Heart left ventricle (tissue), 16 donors: ENCODE results near the gene TMEM11. TPM values are rescaled to one million over a fixed set of nuclear protein-coding genes. Genes with fewer than 3 reads are reported as not detected.

ENCODE experiments used
- ATAC-seq, 4 donors: fragments of 200-7000 bp; cut with Tn5 transposase; one replicate each; pipeline ENCODE4 v1.9.1; 2020 to 2022; ENCODE audit warnings: moderate library complexity in 4 of 4, mild to moderate bottlenecking in 3 of 4, moderate number of reproducible peaks in 1 of 4
- DNase-seq, 5 donors: peaks; one replicate each; pipeline ENCODE4 v3.0.0-alpha.2; 2020
- H3K27ac ChIP-seq, 12 donors: fragments of 200-600 bp; sonication (generic) in 4 of 12; one replicate each; pipeline versions ENCODE4 v1.5.0 to v1.8.0; 2016 to 2022; ENCODE audit warnings: mild to moderate bottlenecking in 2 of 12
- H3K27me3 ChIP-seq, 9 donors: fragments of 200-600 bp; sonication (generic) in 2 of 9; one replicate each; pipeline versions ENCODE4 v1.5.1 to v1.8.0; 2016 to 2022; ENCODE audit warnings: mild to moderate bottlenecking in 3 of 9
- H3K36me3 ChIP-seq, 9 donors: fragments of 200-600 bp; sonication (generic) in 2 of 9; one replicate each; pipeline versions ENCODE4 v1.5.0 to v1.8.0; 2018 to 2022; ENCODE audit warnings: mild to moderate bottlenecking in 2 of 9
- H3K4me1 ChIP-seq, 12 donors: fragments of 200-600 bp; sonication (generic) in 4 of 12; one replicate each; pipeline versions ENCODE4 v1.5.0 to v1.8.0; 2016 to 2022; ENCODE audit warnings: mild to moderate bottlenecking in 3 of 12
- H3K4me3 ChIP-seq, 12 donors: fragments of 200-600 bp; sonication (generic) in 4 of 12; one replicate each; pipeline versions ENCODE4 v1.5.0 to v1.8.0; 2017 to 2022; ENCODE audit warnings: mild to moderate bottlenecking in 9 of 12, moderate library complexity in 4 of 12
- H3K9me3 ChIP-seq, 12 donors: fragments of 200-600 bp; sonication (generic) in 4 of 12; one replicate each; pipeline versions ENCODE4 v1.5.0 to v1.8.0; 2016 to 2022; ENCODE audit warnings: mild to moderate bottlenecking in 1 of 12
- POLR2A ChIP-seq, 2 donors: fragments of 450-650 bp; IDR thresholded peaks; one replicate each; pipeline ENCODE4 v1.6.1; 2017; ENCODE audit warnings: antibody characterized with exemption in 2 of 2, mild to moderate bottlenecking in 2 of 2, moderate library complexity in 2 of 2
- WGBS, 4 donors: extraction: QIAGEN DNeasy Blood & Tissue Kit in 2 of 4; methylation state at CpG; one replicate each; pipeline versions ENCODE4 v1.1.5 to v1.1.7; 2013 to 2018; 5-methylcytosine and 5-hydroxymethylcytosine counted together
- intact Hi-C, 10 donors: fragments of 100-400 bp; cut with DNase I; formaldehyde crosslinking; loops; one replicate each; pipeline versions ENCODE4 v1.11.1 to v1.14.2; 2022
- polyA plus RNA-seq, 2 donors: library from polyadenylated mRNA; stranded (reverse); fragments of 200-250 nt; gene quantifications; one replicate each; pipeline ENCODE4 v1.2.3, GENCODE V29; 2013
- total RNA-seq, 9 donors: library from RNA; depleted of rRNA in 2 of 9; stranded (reverse); fragments of >200 nt in 2 of 9; fragmentation: NEBNext Ultra II Directional in 3 of 9; extraction: Animal tissue kit (Norgen Biotek cat#: 25700) in 3 of 9; gene quantifications; one replicate each; pipeline versions ENCODE4 v1.1.0 to v1.2.4, GENCODE V29; 2016 to 2023
- TF ChIP-seq, protein P1 (sequence below), 12 donors: fragments of 200-600 bp; sonication (generic) in 4 of 12; IDR thresholded peaks; one replicate each; pipeline versions ENCODE4 v1.5.0 to v1.8.0; 2018 to 2022; ENCODE audit warnings: antibody characterized with exemption in 12 of 12, mild to moderate bottlenecking in 5 of 12
- donor health status: ischemic (EF 13 %, LVEDD 7.1; RV severe dilation, severe dysfunction).
- donor health status: healthy with polysubstance abuse.
- donor health status: DM: no; HTN: yes; CAD: no.
- donor health status: DM: no; HTN: no; CAD: no.
- donor health status: ischemic (EF 25% LVEDD 6.9; RV normal size, moderate dysfunction).
- donor health status: ischemic (EF 25% LVEDD 5.7; RV mildly dilated, moderate dysfunction).
- donor health status: healthy.
- donor health status: DM: yes; HTN: yes; CAD: no.
- donor health status: ischemic (EF 35%, LVEDD 5.7; RV mildly dilated, moderate dysfunction).
- donor health status: nonischemic (EF 11% LVEDD 7.7; RV severe dilation, severe dysfunction).
- donor health status: DM: yes; HTN: yes; CAD: no.
- donor health status: PGD.
- donor health status: ischemic (EF 29% LVEDD 5.4; RV normal size, mild dysfunction).
- donor health status: nonischemic (EF 23%, LVEDD 6.1; RV moderate dilation, normal function).

TMEM11 gene
- total and polyA plus RNA-seq, 11 donors = 23.2 to 59.7 (median 33.0) TPM

DNA sequence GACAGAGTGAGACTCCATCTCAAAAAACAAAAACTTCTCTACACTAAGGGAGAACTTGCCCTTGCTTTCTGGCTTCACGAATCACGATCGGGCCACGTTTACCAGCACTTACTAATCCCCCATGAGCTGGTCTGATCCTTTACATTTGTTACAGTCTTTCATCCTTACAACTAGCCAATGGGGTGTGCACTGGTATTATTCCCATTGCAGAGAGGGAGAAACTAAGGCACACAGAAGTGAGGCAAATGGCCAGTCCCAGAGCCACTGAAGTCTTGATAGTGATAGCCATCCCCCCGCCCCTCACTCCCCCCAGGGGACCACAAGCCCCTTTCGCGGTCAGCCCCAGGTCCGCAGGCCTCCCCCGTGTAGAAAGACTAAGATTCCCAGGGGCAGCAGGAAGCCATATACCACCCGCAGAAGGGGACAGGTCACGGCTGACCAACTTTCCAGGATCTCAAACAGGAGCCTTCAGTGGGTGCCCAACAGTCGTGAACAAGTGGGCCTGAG lies 38.4 kb upstream of the TMEM11 start:
- Histone ChIP-seq H3K9me3 (no peaks in the 10 kb centered on the region), H3K4me1 (peaks cover 0 to 60% (median 41%) of the 10 kb centered on the region in 12 donors), H3K27ac (peak overlapping the region in 10 of 12 donors; percentile 23 to 87 (median 72)), H3K4me3 (peak overlapping the region; percentile 39 to 91 (median 64)), H3K27me3 (no peaks in the 10 kb centered on the region), H3K36me3 (peaks cover 0 to 2% (median 0%) of the 10 kb centered on the region in 9 donors)
- WGBS, 4 donors = 11 to 28% (median 22%) methylated on average over 9 to 12 of the region's 12 CpGs
- intact Hi-C loops = loop anchor here in 7 of 10 donors (2.0 to 10.0 kb wide), 4 partner anchors 38 to 128 kb away; partner anchors contain the start of genes DHRS7B (in 5 of the 7) and TMEM11 (in 4 of the 7)
- no peak for ATAC-seq
- no peak for TF ChIP-seq POLR2A (IDR thresholded peaks at IDR 0.05)
- TF ChIP-seq, protein P1, sequence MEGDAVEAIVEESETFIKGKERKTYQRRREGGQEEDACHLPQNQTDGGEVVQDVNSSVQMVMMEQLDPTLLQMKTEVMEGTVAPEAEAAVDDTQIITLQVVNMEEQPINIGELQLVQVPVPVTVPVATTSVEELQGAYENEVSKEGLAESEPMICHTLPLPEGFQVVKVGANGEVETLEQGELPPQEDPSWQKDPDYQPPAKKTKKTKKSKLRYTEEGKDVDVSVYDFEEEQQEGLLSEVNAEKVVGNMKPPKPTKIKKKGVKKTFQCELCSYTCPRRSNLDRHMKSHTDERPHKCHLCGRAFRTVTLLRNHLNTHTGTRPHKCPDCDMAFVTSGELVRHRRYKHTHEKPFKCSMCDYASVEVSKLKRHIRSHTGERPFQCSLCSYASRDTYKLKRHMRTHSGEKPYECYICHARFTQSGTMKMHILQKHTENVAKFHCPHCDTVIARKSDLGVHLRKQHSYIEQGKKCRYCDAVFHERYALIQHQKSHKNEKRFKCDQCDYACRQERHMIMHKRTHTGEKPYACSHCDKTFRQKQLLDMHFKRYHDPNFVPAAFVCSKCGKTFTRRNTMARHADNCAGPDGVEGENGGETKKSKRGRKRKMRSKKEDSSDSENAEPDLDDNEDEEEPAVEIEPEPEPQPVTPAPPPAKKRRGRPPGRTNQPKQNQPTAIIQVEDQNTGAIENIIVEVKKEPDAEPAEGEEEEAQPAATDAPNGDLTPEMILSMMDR (IDR thresholded peaks at IDR 0.05) = no peak
- DNase-seq = peak in 1 of 5 donors; percentile 43

DNA sequence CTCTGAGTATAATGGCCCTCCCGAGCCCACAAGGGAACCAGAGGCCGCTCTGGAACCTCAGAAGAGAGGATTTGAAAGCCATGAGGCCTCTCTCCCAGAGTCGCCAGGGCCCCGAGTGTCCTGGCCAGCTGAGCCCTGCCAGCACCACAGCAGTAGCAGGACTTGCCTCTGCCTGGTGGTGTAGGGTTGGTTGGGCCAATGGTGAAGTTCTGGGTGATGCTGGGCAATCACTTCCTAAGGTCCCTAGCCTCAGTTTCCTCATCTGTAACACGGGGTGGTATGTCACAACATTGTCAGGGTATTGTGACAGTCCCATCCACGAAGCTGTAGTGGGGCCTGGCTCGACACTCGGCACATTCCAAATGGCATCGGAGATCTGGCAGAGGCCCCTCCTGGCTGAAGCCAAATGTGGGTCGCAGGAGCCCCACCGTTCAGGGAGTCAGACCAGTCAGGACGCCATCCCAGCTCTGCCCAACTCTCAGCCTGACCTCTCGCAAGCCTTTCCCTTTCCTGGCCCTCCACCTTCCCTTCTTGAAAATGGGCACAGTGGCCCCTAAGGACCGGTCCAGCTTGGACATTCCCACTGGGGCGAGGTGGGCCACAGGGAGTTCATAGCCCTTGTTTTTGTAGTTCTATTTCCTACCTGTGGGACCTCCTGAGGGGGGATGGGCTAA lies 37.5 kb upstream of the TMEM11 start:
- Histone ChIP-seq H3K4me3 (peak overlapping the region in 5 of 12 donors; percentile 52 to 85 (median 67)), H3K36me3 (peaks cover 0 to 2% (median 0%) of the 10 kb centered on the region in 9 donors), H3K9me3 (no peaks in the 10 kb centered on the region), H3K27ac (peak overlapping the region in 8 of 12 donors; percentile 2 to 81 (median 31)), H3K27me3 (no peaks in the 10 kb centered on the region), H3K4me1 (peaks cover 0 to 66% (median 42%) of the 10 kb centered on the region in 12 donors)
- intact Hi-C loops = loop anchor here in 7 of 10 donors (2.0 to 10.0 kb wide), 4 partner anchors 37 to 127 kb away; partner anchors contain the start of genes DHRS7B (in 5 of the 7) and TMEM11 (in 4 of the 7)
- DNase-seq (no peak), ATAC-seq (no peak)
- WGBS, 4 donors = 71 to 78% (median 77%) methylated on average over 12 to 15 of the region's 15 CpGs
- TF ChIP-seq, protein P1 (IDR thresholded peaks at IDR 0.05) = no peak
- TF ChIP-seq POLR2A (IDR thresholded peaks at IDR 0.05) = no peak

DNA sequence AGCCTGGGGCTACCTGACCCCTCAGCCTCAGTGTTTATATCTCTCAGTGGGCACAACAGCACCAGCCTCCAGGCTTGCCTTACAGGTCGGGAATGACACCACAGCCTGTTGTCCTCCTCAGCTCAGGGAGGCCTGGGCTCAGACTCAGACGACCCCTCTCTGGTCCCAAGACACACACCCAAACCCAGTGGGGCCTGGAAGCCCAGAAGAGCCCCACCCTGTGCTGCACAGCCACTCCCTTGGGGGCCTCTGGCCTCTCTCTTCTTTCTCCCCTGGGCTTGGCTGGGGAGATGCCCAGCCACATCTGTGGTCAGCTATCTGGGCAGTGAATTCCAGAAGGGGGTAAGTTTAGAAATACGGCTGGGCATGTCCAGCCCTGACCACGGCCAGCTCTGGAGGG lies 36.9 kb upstream of the TMEM11 start:
- TF ChIP-seq, protein P1 (IDR thresholded peaks at IDR 0.05) = no peak
- no peak for TF ChIP-seq POLR2A (IDR thresholded peaks at IDR 0.05)
- intact Hi-C loops = loop anchor here in 6 of 10 donors (5.0 to 10.0 kb wide), 3 partner anchors 39 to 126 kb away; partner anchors contain the start of genes DHRS7B (in 5 of the 6) and TMEM11 (in 2 of the 6)
- no peak for ATAC-seq
- DNase-seq = no peak
- H3K27ac ChIP-seq = peak overlapping the region in 8 of 12 donors; percentile 2 to 81 (median 31)
- 55 to 64% (median 58%) methylated on average over 2 to 4 of the region's 4 CpGs for WGBS, 4 donors
- no peaks in the 10 kb centered on the region for H3K9me3 ChIP-seq
- peaks cover 0 to 2% (median 0%) of the 10 kb centered on the region in 9 donors for H3K36me3 ChIP-seq
- peaks cover 0 to 72% (median 46%) of the 10 kb centered on the region in 12 donors for H3K4me1 ChIP-seq
- H3K27me3 ChIP-seq = no peaks in the 10 kb centered on the region
- peak overlapping the region in 1 of 12 donors; percentile 85 for H3K4me3 ChIP-seq
